GM12864 (cell line): Measurements from ENCODE around the gene FXYD6.
A peak's percentile ranks its signal among the peaks of the same experiment; 100 is the strongest.

ENCODE experiments used
- DNase-seq: peaks from one replicate; pipeline ENCODE4 v3.0.0-alpha.2; 2011; ENCODE audit warnings: low read depth
- H3K4me3 ChIP-seq: 2 replicates; pipeline ENCODE4 v1.5.1; 2011; ENCODE audit warnings: mild to moderate bottlenecking, low read depth, low read length, control low read depth
- TF ChIP-seq, protein P1 (sequence below): IDR thresholded peaks from 2 replicates; pipeline ENCODE4 v1.5.1; 2011; ENCODE audit warnings: low read depth, mild to moderate bottlenecking, moderate library complexity, low read length, control low read depth, inconsistent platforms; ENCODE audit errors: missing control alignments

The FXYD6 gene

GRCh38 chr11:117826190-117826570 is 50.3 kb downstream of the FXYD6 start:
- TF ChIP-seq, protein P1, sequence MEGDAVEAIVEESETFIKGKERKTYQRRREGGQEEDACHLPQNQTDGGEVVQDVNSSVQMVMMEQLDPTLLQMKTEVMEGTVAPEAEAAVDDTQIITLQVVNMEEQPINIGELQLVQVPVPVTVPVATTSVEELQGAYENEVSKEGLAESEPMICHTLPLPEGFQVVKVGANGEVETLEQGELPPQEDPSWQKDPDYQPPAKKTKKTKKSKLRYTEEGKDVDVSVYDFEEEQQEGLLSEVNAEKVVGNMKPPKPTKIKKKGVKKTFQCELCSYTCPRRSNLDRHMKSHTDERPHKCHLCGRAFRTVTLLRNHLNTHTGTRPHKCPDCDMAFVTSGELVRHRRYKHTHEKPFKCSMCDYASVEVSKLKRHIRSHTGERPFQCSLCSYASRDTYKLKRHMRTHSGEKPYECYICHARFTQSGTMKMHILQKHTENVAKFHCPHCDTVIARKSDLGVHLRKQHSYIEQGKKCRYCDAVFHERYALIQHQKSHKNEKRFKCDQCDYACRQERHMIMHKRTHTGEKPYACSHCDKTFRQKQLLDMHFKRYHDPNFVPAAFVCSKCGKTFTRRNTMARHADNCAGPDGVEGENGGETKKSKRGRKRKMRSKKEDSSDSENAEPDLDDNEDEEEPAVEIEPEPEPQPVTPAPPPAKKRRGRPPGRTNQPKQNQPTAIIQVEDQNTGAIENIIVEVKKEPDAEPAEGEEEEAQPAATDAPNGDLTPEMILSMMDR: no peak
- H3K4me3 ChIP-seq: no peak overlapping the region
- no peak for DNase-seq

- no peak for DNase-seq
- no peak overlapping the region for H3K4me3 ChIP-seq
- TF ChIP-seq, protein P1: no peak
These were observed 50.8 kb downstream of the FXYD6 start for GRCh38 chr11:117825538-117826189.

DNA sequence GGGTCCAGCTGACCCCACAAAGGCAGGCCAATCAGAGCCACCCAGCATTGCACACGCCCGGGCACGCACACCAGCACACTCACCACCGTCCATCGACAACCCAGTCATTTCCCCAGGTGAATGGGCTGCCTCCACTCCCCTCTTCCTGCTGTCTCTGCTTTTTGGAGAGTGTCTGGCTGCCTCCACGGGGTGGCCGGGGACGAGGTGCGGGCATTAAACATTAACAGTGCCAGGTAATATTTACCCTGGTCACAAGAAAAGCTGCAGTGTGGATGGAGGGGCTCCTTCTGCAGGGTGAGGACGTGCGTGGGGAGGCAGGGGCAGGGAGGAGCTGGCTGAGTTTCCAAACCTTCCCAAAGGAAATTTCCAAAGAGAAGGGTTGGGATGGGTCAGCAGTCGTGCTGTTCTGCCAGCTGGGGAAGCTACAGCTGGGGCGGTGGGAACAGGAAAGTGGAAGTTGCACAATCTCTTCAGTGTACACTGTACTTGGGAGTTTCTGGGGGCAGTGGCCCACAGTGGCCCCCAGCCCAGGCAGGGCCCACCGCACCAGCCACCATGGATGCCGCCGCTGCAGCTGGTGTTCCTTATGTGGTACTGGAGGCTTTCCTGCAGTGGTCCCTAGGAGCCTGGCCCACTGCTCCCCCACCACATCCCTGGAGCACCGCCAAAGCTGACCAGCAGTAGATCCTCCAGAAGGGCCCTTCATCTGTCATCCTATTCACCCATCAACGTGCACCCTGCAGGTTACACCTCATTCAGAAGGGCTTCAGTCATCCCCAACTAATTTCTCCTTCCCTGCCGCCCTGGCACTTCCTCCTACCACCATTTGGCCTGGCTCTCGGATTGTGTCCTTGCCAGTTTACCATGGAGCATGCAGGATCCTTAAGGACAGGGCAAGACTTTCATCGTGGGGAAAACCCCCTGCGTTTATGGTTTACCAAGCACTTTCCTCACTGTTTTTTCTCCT is 51.6 kb downstream of the FXYD6 start, which contains the start of gene FXYD2:
FXYD2 (minus strand) TSS at position 174 of the 967 bp plus-strand sequence; CDS start at position 108, 66 bp downstream.
- no peak for DNase-seq
- H3K4me3 ChIP-seq: no peak within 1 kb of the TSS
- TF ChIP-seq, protein P1: no peak

- TF ChIP-seq, protein P1: no peak
- no peak for DNase-seq
- H3K4me3 ChIP-seq: no peak overlapping the region
These were observed 52.5 kb downstream of the FXYD6 start for GRCh38 chr11:117823946-117824420.

DNA sequence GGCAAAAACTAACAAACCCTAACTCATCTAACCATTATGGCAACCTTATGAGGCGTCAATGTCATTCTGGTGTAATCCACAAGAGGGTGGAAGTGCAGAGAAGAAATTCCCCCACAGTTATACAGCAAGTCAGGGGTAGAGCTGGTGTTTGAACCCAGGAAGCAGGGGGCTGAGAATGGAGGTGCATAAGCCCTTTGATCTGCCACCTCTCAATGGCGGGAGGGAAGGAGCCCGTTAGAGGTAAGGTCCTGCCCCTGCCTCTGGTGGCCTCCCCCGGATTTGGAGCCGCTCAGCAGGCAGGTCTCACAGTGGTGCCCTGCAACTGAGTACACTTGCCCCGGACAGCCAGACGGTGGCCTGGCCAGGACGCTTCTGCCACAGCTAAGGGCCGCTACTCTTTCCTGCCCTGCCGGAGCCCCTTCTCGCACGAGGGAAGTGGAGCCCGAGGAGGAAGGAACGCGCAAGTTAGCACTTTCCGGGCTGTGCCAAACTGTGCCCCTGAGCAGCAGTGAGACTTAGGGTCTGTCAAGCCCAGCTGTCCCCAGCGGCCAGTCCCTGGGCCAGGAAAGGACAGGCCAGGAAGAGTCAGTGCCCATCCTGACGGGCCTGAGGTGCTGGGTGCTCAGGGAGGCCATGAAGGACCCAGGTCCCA is 53.0 kb downstream of the FXYD6 start:
- TF ChIP-seq, protein P1: peak; percentile 51
- no peak overlapping the region for H3K4me3 ChIP-seq
- no peak for DNase-seq

DNA sequence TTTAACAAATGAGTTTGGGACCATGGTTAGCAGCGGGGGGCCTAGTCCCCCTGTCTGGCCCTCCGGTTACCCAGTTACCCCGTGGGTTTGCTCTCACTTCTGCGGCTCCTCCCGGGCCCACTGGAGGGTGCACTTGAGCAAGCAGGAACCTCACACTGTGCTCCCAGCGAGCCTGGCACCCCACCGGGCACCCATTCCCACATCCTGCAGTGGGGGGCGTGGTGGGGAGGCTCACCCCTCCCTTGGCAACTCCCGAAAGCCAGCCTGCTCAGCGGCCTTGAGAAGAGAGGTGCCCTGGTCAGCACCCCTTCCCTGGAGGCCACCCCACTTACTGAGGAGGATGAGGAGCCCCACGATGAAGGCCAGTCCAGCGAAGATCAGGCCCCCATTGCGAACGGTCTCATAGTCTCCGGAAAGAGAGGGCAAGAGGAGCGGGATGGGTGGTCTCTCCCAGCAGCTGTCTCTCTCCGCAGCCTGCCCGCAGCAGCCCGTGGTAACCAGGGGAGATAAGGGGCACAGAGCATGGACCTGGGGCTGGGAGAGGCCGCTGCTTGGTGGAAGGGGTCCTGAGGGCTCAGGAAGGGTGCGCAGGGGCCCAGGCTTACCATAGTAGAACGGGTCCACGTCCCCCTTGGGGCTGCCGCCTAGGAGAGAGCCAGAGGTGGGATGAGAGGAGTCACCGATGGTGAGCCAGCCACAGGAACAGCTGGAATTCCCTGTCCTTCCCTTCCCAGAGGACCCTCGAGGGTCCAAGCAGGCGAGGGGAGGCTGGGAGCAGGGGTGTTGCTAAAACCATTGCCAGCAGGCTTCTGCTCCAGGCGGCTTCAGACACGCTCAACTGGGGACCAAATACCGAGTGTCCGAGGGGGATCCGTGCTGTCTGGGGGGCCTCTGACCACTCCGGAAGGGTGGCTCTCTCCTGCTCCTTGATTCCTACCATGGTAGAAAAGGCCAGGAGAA is 54.1 kb downstream of the FXYD6 start:
- TF ChIP-seq, protein P1: peak; percentile 78
- no peak for DNase-seq
- no peak overlapping the region for H3K4me3 ChIP-seq
